Esophagus muscularis mucosa (tissue), 4 donors: ENCODE results near the gene ST3GAL2. TPM values are rescaled to one million over a fixed set of nuclear protein-coding genes. Genes with fewer than 3 reads are reported as not detected.
"Not testable (repeated sequence)": the region's sequence is repeated elsewhere in the genome, so short reads cannot be mapped to it uniquely, and the experiment has no call there.

Experiments used
- DNase-seq: peaks from one replicate; pipeline ENCODE4 v3.0.0-alpha.2; 2017; ENCODE audit errors: extremely low spot score
- H3K27ac ChIP-seq, 4 donors: fragments of 200-600 bp; sonication (generic); replicated peaks in 1 of 4; 1 replicate in 3 of 4; 2 replicates in 1 of 4; pipeline ENCODE4 v1.5.1; 2016 to 2019; ENCODE audit warnings: mild to moderate bottlenecking in 1 of 4
- H3K27me3 ChIP-seq, 4 donors: fragments of 200-600 bp; sonication (generic); one replicate each; pipeline versions ENCODE4 v1.5.1 to v1.6.0; 2016 to 2019
- H3K36me3 ChIP-seq, 4 donors: fragments of 200-600 bp; sonication (generic); one replicate each; pipeline ENCODE4 v1.5.1; 2016 to 2019
- H3K4me1 ChIP-seq, 4 donors: fragments of 200-600 bp; sonication (generic); one replicate each; pipeline ENCODE4 v1.5.1; 2016 to 2019
- H3K4me3 ChIP-seq, 4 donors: fragments of 200-600 bp; sonication (generic); 1 replicate in 2 of 4; 2 replicates in 2 of 4; pipeline ENCODE4 v1.5.1; 2016 to 2019; ENCODE audit warnings: mild to moderate bottlenecking in 4 of 4, moderate library complexity in 1 of 4
- H3K9me3 ChIP-seq, 4 donors: fragments of 200-600 bp; sonication (generic); 1 replicate in 3 of 4; 2 replicates in 1 of 4; pipeline ENCODE4 v1.5.1; 2016 to 2019
- EP300 ChIP-seq: sonication (generic); formaldehyde crosslinking; IDR thresholded peaks from one replicate; pipeline ENCODE4 v1.6.1; 2017; ENCODE audit warnings: antibody characterized with exemption
- POLR2A ChIP-seq: fragments of 450-650 bp; IDR thresholded peaks from one replicate; pipeline ENCODE4 v1.6.1; 2017; ENCODE audit warnings: antibody characterized with exemption, moderate library complexity, mild to moderate bottlenecking, low read depth
- POLR2AphosphoS5 ChIP-seq, 2 donors: sonication (generic); formaldehyde crosslinking; IDR thresholded peaks; one replicate each; pipeline ENCODE4 v1.6.1; 2017; ENCODE audit warnings: antibody characterized with exemption in 2 of 2
- WGBS: methylation state at CpG from one replicate; pipeline ENCODE4 v1.1.5; 2018; 5-methylcytosine and 5-hydroxymethylcytosine counted together
- intact Hi-C: fragments of 100-400 bp; cut with DNase I; formaldehyde crosslinking; loops from one replicate; pipeline ENCODE4 v1.15.1; 2023
- total RNA-seq, 4 donors: library from RNA; depleted of rRNA; stranded (reverse); fragments of >200 nt; gene quantifications; one replicate each; pipeline versions ENCODE4 v1.1.0 to v1.2.1, GENCODE V29; 2016
- TF ChIP-seq, protein P1 (sequence below), 3 experiments: fragments of 200-600 bp in 2 of 3; fragments of 450-650 bp in 1 of 3; sonication (generic) in 2 of 3; IDR thresholded peaks; one replicate each; pipeline ENCODE4 v1.5.1; 2017 to 2019; ENCODE audit warnings: antibody characterized with exemption in 3 of 3, mild to moderate bottlenecking in 2 of 3, moderate library complexity in 1 of 3

The ST3GAL2 gene
- total RNA-seq, 4 donors from 2014 or later = 18.6 to 34.9 (median 27.2) TPM

DNA sequence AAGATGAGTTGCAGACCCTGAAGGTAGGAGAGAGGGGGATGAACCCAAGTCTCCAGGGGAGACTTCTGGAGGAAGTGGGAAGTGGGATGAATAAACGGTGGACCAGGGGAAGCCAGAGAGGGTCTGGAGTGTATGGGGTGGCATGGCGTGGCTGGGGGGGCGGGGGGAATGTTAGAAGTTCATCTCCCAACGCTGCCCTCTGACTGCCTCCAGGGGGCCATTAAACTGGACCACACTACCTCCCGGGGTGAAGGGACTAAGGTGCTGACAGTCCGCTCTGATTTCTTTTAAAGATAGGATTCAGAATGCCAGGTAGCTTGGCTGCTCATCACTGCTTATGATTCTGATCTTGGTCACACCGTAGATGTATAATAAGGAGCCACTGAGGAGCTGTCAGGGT is 21.2 kb downstream of the ST3GAL2 start:
- Histone ChIP-seq H3K36me3 (peaks cover 0 to 7% (median 2%) of the 10 kb centered on the region in 4 donors), H3K4me3 (no peak overlapping the region)
- 80% methylated on average over 4 of the region's 7 CpGs for WGBS

GRCh38 chr16:70416748-70417616 is 21.9 kb downstream of the ST3GAL2 start:
- no peak for TF ChIP-seq POLR2A
- TF ChIP-seq POLR2AphosphoS5 (IDR thresholded peaks at IDR 0.05) = no peak
- Histone ChIP-seq H3K4me3 (no peak overlapping the region), H3K27ac (no peak overlapping the region), H3K9me3 (no peaks in the 10 kb centered on the region), H3K4me1 (peaks cover 36 to 48% (median 45%) of the 10 kb centered on the region in 4 donors), H3K36me3 (peaks cover 0 to 13% (median 8%) of the 10 kb centered on the region in 4 donors), H3K27me3 (no peaks in the 10 kb centered on the region)
- intact Hi-C loops = no loop called here
- DNase-seq = no peak
- 90% methylated on average over 10 of the region's 17 CpGs for WGBS

More for the DNA sequence above, 21.2 kb downstream of the ST3GAL2 start:
- intact Hi-C loops = no loop called here
- Histone ChIP-seq H3K27me3 (no peaks in the 10 kb centered on the region), H3K4me1 (peaks cover 42 to 54% (median 49%) of the 10 kb centered on the region in 4 donors), H3K27ac (no peak overlapping the region), H3K9me3 (no peaks in the 10 kb centered on the region)
- DNase-seq = no peak
- no peak for TF ChIP-seq EP300

DNA sequence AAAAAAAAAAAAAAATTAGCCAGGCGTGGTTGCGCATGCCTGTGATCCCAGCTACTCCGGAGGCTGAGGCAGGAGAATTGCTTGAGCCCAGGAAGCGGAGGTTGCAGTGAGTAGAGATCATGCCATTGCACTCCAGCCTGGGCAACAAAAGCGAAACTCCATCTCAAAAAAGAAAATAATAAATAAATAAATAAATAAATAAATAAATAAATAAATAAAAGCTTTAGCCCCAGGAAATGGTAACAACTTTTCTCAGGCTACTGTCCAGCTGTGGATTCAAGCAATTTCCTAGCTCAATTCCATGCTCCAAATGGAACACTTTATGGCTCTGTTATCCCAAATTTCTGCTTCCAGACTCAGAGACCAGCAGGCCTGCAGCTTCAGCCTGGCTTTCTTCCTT is 25.3 kb downstream of the ST3GAL2 start:
- H3K4me1 ChIP-seq = peaks cover 11 to 21% (median 16%) of the 10 kb centered on the region in 4 donors
- WGBS = 98% methylated on average over 5 of the region's 5 CpGs
- H3K36me3 ChIP-seq = peaks cover 5 to 16% (median 12%) of the 10 kb centered on the region in 4 donors
- H3K27ac ChIP-seq, intact Hi-C loops, H3K4me3 ChIP-seq, H3K9me3 ChIP-seq, H3K27me3 ChIP-seq, DNase-seq: not testable (repeated sequence)

- Histone ChIP-seq H3K27me3 (no peaks in the 10 kb centered on the region), H3K27ac (no peak overlapping the region), H3K4me1 (peaks cover 4 to 26% (median 11%) of the 10 kb centered on the region in 4 donors), H3K4me3 (no peak overlapping the region), H3K9me3 (no peaks in the 10 kb centered on the region), H3K36me3 (peaks cover 5 to 14% (median 11%) of the 10 kb centered on the region in 4 donors)
- 95% methylated on average over 8 of the region's 8 CpGs for WGBS
- intact Hi-C loops = no loop called here
- TF ChIP-seq POLR2AphosphoS5 (IDR thresholded peaks at IDR 0.05) (no peak), POLR2A (no peak), EP300 (no peak)
- TF ChIP-seq, protein P1, sequence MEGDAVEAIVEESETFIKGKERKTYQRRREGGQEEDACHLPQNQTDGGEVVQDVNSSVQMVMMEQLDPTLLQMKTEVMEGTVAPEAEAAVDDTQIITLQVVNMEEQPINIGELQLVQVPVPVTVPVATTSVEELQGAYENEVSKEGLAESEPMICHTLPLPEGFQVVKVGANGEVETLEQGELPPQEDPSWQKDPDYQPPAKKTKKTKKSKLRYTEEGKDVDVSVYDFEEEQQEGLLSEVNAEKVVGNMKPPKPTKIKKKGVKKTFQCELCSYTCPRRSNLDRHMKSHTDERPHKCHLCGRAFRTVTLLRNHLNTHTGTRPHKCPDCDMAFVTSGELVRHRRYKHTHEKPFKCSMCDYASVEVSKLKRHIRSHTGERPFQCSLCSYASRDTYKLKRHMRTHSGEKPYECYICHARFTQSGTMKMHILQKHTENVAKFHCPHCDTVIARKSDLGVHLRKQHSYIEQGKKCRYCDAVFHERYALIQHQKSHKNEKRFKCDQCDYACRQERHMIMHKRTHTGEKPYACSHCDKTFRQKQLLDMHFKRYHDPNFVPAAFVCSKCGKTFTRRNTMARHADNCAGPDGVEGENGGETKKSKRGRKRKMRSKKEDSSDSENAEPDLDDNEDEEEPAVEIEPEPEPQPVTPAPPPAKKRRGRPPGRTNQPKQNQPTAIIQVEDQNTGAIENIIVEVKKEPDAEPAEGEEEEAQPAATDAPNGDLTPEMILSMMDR (IDR thresholded peaks at IDR 0.05) = no peak
- DNase-seq = no peak
Measured at GRCh38 chr16:70412385-70412784, 26.5 kb downstream of the ST3GAL2 start.

DNA sequence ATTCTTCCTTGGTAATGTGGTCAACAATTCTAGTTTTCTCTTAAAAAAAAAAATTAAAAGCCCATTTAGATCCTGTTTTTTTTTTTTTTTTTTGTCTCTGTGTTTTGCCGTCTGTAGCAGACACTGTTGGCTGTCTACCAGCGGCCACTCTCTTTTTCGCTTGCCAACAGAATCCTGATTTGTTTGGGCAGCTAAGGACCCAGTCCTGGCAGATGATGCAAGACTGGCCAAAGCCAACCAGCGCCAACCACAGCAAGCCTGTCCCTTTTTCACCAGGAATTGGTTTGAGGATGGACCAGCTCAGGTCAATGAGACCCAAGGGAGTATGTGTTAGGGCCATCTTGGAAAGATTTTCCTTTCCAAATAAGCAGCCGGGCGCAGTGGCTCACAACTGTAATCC is 28.2 kb downstream of the ST3GAL2 start:
- no peak for TF ChIP-seq EP300
- TF ChIP-seq POLR2AphosphoS5 (IDR thresholded peaks at IDR 0.05) = no peak
- TF ChIP-seq POLR2A = no peak
- TF ChIP-seq, protein P1 (IDR thresholded peaks at IDR 0.05) = no peak
- intact Hi-C loops = no loop called here
- Histone ChIP-seq H3K4me1 (peaks cover 0 to 24% (median 11%) of the 10 kb centered on the region in 4 donors), H3K36me3 (peaks cover 5 to 14% (median 9%) of the 10 kb centered on the region in 4 donors), H3K27ac (no peak overlapping the region), H3K27me3 (no peaks in the 10 kb centered on the region), H3K9me3 (no peaks in the 10 kb centered on the region), H3K4me3 (no peak overlapping the region)
- DNase-seq = no peak
- 80% methylated on average over 6 of the region's 6 CpGs for WGBS

DNA sequence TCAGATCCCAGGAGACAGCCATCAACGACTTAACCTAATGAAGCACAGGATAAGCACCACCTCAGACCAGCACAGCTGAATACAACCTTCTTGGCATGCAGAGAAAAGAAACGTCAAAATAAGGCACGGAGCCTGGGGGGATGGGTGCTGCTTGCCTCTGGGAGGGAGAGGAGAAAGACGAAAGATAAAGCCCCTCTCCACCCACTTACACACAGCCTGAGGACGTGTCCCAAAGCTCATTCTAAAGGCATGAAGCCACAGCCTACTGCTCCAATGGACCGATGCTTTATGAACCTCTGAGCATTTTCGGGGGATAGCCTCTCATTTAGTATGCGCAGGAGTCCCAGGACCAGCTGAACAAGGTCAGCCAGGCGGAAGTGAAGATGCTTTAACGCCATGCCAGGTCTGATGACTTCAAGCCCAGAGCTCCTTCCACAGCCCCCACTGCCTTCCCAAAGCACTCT is 31.1 kb downstream of the ST3GAL2 start:
- WGBS = 77% methylated on average over 10 of the region's 10 CpGs
- intact Hi-C loops = no loop called here
- peaks cover 5 to 14% (median 9%) of the 10 kb centered on the region in 4 donors for H3K36me3 ChIP-seq
- no peak overlapping the region for H3K4me3 ChIP-seq
- peaks cover 5 to 29% (median 18%) of the 10 kb centered on the region in 4 donors for H3K4me1 ChIP-seq
- no peaks in the 10 kb centered on the region for H3K27me3 ChIP-seq
- H3K9me3 ChIP-seq = no peaks in the 10 kb centered on the region
- TF ChIP-seq EP300 = no peak
- no peak overlapping the region for H3K27ac ChIP-seq
- DNase-seq = no peak

DNA sequence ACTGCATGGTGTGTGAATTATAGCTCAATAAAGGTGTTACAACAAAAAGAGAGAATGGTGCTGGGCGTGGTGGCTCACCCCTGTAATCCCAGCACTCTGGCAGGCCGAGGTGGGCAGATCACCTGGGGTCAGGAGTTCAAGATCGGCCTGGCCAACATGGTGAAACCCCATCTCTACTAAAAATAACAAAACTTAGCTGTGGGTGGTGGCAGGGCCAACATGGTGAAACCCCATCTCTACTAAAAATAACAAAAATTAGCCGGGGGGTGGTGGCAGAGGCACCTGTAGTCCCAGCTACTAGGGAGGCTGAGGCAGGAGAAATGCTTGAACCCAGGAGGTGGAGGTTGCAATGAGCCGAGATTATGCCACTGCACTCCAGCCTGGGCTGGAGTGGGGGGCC is 32.8 kb downstream of the ST3GAL2 start:
- H3K4me3 ChIP-seq, H3K36me3 ChIP-seq, H3K27me3 ChIP-seq, H3K9me3 ChIP-seq, DNase-seq, H3K27ac ChIP-seq, intact Hi-C loops: not testable (repeated sequence)
- peaks cover 5 to 29% (median 19%) of the 10 kb centered on the region in 4 donors for H3K4me1 ChIP-seq
- 93% methylated on average over 5 of the region's 5 CpGs for WGBS
